22Rv1 (cell line): ENCODE data around the gene SKI.
A peak's percentile ranks its signal among the peaks of the same experiment; 100 is the strongest.

Source experiments
- H3K27ac ChIP-seq: fragments of 450-650 bp; 2 replicates; pipeline ENCODE4 v1.5.1; 2017
- CTCF ChIP-seq: fragments of 450-650 bp; IDR thresholded peaks from 2 replicates; pipeline ENCODE4 v1.5.1; 2017; ENCODE audit warnings: mild to moderate bottlenecking
- ZFX ChIP-seq: fragments of 450-650 bp; IDR thresholded peaks from 2 replicates; pipeline ENCODE4 v1.6.1; 2017; ENCODE audit warnings: antibody characterized with exemption, borderline replicate concordance

The SKI gene

GRCh38 chr1:2206813-2207487 is 21.2 kb upstream of the SKI start:
- peak overlapping the region; percentile 61 for H3K27ac ChIP-seq
- no peak for TF ChIP-seq ZFX
- no peak for TF ChIP-seq CTCF

GRCh38 chr1:2208309-2209239 is 19.5 kb upstream of the SKI start:
- TF ChIP-seq CTCF (no peak), ZFX (no peak)
- peak overlapping the region; percentile 61 for H3K27ac ChIP-seq

GRCh38 chr1:2209400-2210083 is 18.6 kb upstream of the SKI start:
- H3K27ac ChIP-seq: peak overlapping the region; percentile 61; the same call in 1 of the 2 replicates
- TF ChIP-seq CTCF (no peak), ZFX (no peak)

GRCh38 chr1:2210084-2210653 is 17.9 kb upstream of the SKI start:
- TF ChIP-seq ZFX (no peak), CTCF (no peak)
- H3K27ac ChIP-seq: no peak overlapping the region

- no peak overlapping the region for H3K27ac ChIP-seq
Observed at GRCh38 chr1:2210786-2211185, 17.3 kb upstream of the SKI start.

GRCh38 chr1:2212274-2212531 is 15.9 kb upstream of the SKI start:
- H3K27ac ChIP-seq: peak overlapping the region; percentile 54
- TF ChIP-seq CTCF: no peak
- TF ChIP-seq ZFX: no peak

More at GRCh38 chr1:2210786-2211185, 17.3 kb upstream of the SKI start:
- no peak for TF ChIP-seq ZFX
